SU-DHL-6 (cell line): ENCODE results near the gene NPAS2.

Experiments used
- H2AFZ ChIP-seq: fragments of 200-600 bp; sonication (generic); 2 replicates; pipeline ENCODE4 v1.6.1; 2014; ENCODE audit warnings: low read depth, mild to moderate bottlenecking, moderate library complexity, mixed read lengths, antibody characterized with exemption, low read length; ENCODE audit not compliant: severe bottlenecking
- H3F3A ChIP-seq: fragments of 200-600 bp; shearing (Covaris generic); 2 replicates; pipeline ENCODE4 v1.6.0; 2016; ENCODE audit warnings: antibody characterized with exemption, mild to moderate bottlenecking; ENCODE audit not compliant: insufficient read depth
- H3K27ac ChIP-seq: fragments of 200-600 bp; sonication (generic); 2 replicates; pipeline ENCODE4 v1.5.1; 2016; ENCODE audit warnings: low read depth, mild to moderate bottlenecking, low read length, moderate library complexity, mixed read lengths
- H3K27me3 ChIP-seq: fragments of 200-600 bp; sonication (generic), shearing (Covaris generic); 2 replicates; pipeline ENCODE4 v1.6.0; 2014; ENCODE audit warnings: mild to moderate bottlenecking, low read length
- H3K36me3 ChIP-seq: fragments of 200-600 bp; sonication (generic); 2 replicates; pipeline ENCODE4 v1.6.1; 2014; ENCODE audit warnings: mild to moderate bottlenecking, low read length, mixed read lengths
- H3K4me2 ChIP-seq: fragments of 300-600, 200-600 bp; shearing (Covaris generic), sonication (generic); 2 replicates; pipeline ENCODE4 v1.6.0; 2014; ENCODE audit warnings: low read length, low read depth, mild to moderate bottlenecking; ENCODE audit not compliant: poor library complexity, severe bottlenecking
- H3K4me3 ChIP-seq: fragments of 200-600 bp; sonication (generic); 2 replicates; pipeline ENCODE4 v1.5.1; 2014; ENCODE audit warnings: antibody characterized with exemption, low read length, mild to moderate bottlenecking, mixed read lengths; ENCODE audit not compliant: insufficient read depth, poor library complexity, severe bottlenecking
- H3K79me2 ChIP-seq: fragments of 200-600 bp; sonication (generic); 2 replicates; pipeline ENCODE4 v1.6.1; 2014; ENCODE audit warnings: mild to moderate bottlenecking, low read length, moderate library complexity; ENCODE audit not compliant: insufficient read depth
- H3K9ac ChIP-seq: fragments of 200-600 bp; sonication (generic); 2 replicates; pipeline ENCODE4 v1.7.0; 2014; ENCODE audit warnings: mild to moderate bottlenecking, low read length
- H3K9me2 ChIP-seq: fragments of 200-600 bp; sonication (generic); replicated peaks from 2 replicates; pipeline ENCODE4 v1.6.1; 2014; ENCODE audit warnings: low read length; ENCODE audit not compliant: insufficient read depth
- H3K9me3 ChIP-seq: fragments of 200-600 bp; sonication (generic); 2 replicates; pipeline ENCODE4 v1.6.1; 2014; ENCODE audit warnings: low read length, mixed read lengths; ENCODE audit not compliant: insufficient read depth
- H4K20me1 ChIP-seq: fragments of 200-600 bp; sonication (generic); 2 replicates; pipeline ENCODE4 v1.6.1; 2014; ENCODE audit warnings: low read depth, mild to moderate bottlenecking, antibody characterized with exemption, low read length, moderate library complexity, mixed read lengths
- CTCF ChIP-seq: fragments of 200-600 bp; sonication (generic); IDR thresholded peaks from one replicate; pipeline ENCODE4 v1.5.1; 2017; ENCODE audit warnings: antibody characterized with exemption, mild to moderate bottlenecking, low read length, moderate library complexity; ENCODE audit not compliant: insufficient read depth, poor library complexity, severe bottlenecking
- EZH2phosphoT487 ChIP-seq: fragments of 200-600 bp; sonication (generic), shearing (Covaris generic); conservative IDR thresholded peaks from 2 replicates; pipeline ENCODE4 v1.6.1; 2018; ENCODE audit warnings: mild to moderate bottlenecking, antibody characterized with exemption, low read length, moderate library complexity, mixed read lengths

The NPAS2 gene

GRCh38 chr2:100831158-100831750, 11.3 kb downstream of the NPAS2 start:
- Histone ChIP-seq H3K4me2 (no peak overlapping the region), H4K20me1 (no peaks in the 10 kb centered on the region), H3K9me2 (no peaks in the 10 kb centered on the region; the same call in 1 of the 2 replicates), H3K36me3 (no peaks in the 10 kb centered on the region), H3K27ac (no peak overlapping the region), H3K9ac (no peak overlapping the region), H3K4me3 (no peak overlapping the region), H3K27me3 (no peaks in the 10 kb centered on the region), H2AFZ (no peak overlapping the region), H3F3A (no peaks in the 10 kb centered on the region), H3K9me3 (no peaks in the 10 kb centered on the region), H3K79me2 (no peaks in the 10 kb centered on the region)
- TF ChIP-seq CTCF (no peak), EZH2phosphoT487 (no peak)

GRCh38 chr2:100831831-100832230, 11.9 kb downstream of the NPAS2 start:
- no peaks in the 10 kb centered on the region; the same call in 1 of the 2 replicates for H3K9me2 ChIP-seq
- no peaks in the 10 kb centered on the region for H4K20me1 ChIP-seq
- TF ChIP-seq CTCF (no peak), EZH2phosphoT487 (no peak)
- no peak overlapping the region for H3K27ac ChIP-seq
- H3K27me3 ChIP-seq = no peaks in the 10 kb centered on the region
- H3K9ac ChIP-seq = no peak overlapping the region
- no peak overlapping the region for H2AFZ ChIP-seq
- H3K9me3 ChIP-seq = no peaks in the 10 kb centered on the region
- no peaks in the 10 kb centered on the region for H3K79me2 ChIP-seq
- H3F3A ChIP-seq = no peaks in the 10 kb centered on the region
- H3K36me3 ChIP-seq = no peaks in the 10 kb centered on the region
- H3K4me3 ChIP-seq = no peak overlapping the region
- no peak overlapping the region for H3K4me2 ChIP-seq

GRCh38 chr2:100832885-100833284, 12.9 kb downstream of the NPAS2 start:
- H3K4me2 ChIP-seq = no peak overlapping the region
- H3K4me3 ChIP-seq = no peak overlapping the region
- no peaks in the 10 kb centered on the region for H3F3A ChIP-seq
- H3K36me3 ChIP-seq = no peaks in the 10 kb centered on the region
- no peak overlapping the region for H3K27ac ChIP-seq
- H3K27me3 ChIP-seq = no peaks in the 10 kb centered on the region
- H4K20me1 ChIP-seq = no peaks in the 10 kb centered on the region
- no peak overlapping the region for H2AFZ ChIP-seq
- H3K9me2 ChIP-seq = no peaks in the 10 kb centered on the region; the same call in 1 of the 2 replicates
- no peaks in the 10 kb centered on the region for H3K9me3 ChIP-seq
- TF ChIP-seq CTCF = no peak
- H3K79me2 ChIP-seq = no peaks in the 10 kb centered on the region
- no peak overlapping the region for H3K9ac ChIP-seq
